Hepatocyte (in vitro differentiated cells): Measurements from ENCODE around the gene BCAS1.

Experiments used
- EZH2 ChIP-seq: fragments of 200-600 bp; sonication (generic); IDR thresholded peaks from 2 replicates; pipeline ENCODE4 v1.6.1; 2016; ENCODE audit warnings: antibody characterized with exemption, mild to moderate bottlenecking, borderline replicate concordance
- EZH2phosphoT487 ChIP-seq: fragments of 200-600 bp; sonication (generic); IDR thresholded peaks from one replicate; pipeline ENCODE4 v1.6.1; 2018; ENCODE audit warnings: antibody characterized with exemption, mild to moderate bottlenecking, low read depth, moderate library complexity; ENCODE audit not compliant: unreplicated experiment, severe bottlenecking
- TF ChIP-seq, protein P1 (sequence below): fragments of 200-600 bp; sonication (generic); IDR thresholded peaks from 2 replicates; pipeline ENCODE4 v1.5.1; 2016; ENCODE audit warnings: antibody characterized with exemption, mild to moderate bottlenecking; ENCODE audit not compliant: poor library complexity

DNA sequence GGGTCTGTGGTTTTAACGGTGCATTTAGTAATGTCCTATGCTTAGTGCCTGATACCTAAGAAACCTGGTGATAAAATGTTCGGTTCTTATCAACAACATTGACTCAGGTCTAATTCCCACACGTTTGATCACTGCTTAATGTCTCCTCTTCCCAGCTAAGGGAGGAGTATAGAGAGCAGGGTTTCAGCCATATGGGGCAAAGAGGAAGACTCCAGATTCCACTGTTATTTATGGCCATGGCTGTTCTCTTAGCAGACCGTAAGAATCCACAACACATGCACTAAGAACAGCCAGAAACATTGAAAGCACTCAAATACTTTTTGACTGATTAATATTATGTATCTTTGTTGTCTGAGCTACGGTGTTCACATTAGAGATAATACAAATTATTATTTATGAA, 112.1 kb downstream of the BCAS1 start:
- TF ChIP-seq, protein P1, sequence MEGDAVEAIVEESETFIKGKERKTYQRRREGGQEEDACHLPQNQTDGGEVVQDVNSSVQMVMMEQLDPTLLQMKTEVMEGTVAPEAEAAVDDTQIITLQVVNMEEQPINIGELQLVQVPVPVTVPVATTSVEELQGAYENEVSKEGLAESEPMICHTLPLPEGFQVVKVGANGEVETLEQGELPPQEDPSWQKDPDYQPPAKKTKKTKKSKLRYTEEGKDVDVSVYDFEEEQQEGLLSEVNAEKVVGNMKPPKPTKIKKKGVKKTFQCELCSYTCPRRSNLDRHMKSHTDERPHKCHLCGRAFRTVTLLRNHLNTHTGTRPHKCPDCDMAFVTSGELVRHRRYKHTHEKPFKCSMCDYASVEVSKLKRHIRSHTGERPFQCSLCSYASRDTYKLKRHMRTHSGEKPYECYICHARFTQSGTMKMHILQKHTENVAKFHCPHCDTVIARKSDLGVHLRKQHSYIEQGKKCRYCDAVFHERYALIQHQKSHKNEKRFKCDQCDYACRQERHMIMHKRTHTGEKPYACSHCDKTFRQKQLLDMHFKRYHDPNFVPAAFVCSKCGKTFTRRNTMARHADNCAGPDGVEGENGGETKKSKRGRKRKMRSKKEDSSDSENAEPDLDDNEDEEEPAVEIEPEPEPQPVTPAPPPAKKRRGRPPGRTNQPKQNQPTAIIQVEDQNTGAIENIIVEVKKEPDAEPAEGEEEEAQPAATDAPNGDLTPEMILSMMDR = no peak
- TF ChIP-seq EZH2phosphoT487 (no peak), EZH2 (no peak)
